Measurements from ENCODE around the gene CISD2.
A peak's percentile ranks its signal among the peaks of the same experiment; 100 is the strongest.
"Not testable (repeated sequence)": the region's sequence is repeated elsewhere in the genome, so short reads cannot be mapped to it uniquely, and the experiment has no call there.

CISD2 gene, protein sequence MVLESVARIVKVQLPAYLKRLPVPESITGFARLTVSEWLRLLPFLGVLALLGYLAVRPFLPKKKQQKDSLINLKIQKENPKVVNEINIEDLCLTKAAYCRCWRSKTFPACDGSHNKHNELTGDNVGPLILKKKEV

DNA sequence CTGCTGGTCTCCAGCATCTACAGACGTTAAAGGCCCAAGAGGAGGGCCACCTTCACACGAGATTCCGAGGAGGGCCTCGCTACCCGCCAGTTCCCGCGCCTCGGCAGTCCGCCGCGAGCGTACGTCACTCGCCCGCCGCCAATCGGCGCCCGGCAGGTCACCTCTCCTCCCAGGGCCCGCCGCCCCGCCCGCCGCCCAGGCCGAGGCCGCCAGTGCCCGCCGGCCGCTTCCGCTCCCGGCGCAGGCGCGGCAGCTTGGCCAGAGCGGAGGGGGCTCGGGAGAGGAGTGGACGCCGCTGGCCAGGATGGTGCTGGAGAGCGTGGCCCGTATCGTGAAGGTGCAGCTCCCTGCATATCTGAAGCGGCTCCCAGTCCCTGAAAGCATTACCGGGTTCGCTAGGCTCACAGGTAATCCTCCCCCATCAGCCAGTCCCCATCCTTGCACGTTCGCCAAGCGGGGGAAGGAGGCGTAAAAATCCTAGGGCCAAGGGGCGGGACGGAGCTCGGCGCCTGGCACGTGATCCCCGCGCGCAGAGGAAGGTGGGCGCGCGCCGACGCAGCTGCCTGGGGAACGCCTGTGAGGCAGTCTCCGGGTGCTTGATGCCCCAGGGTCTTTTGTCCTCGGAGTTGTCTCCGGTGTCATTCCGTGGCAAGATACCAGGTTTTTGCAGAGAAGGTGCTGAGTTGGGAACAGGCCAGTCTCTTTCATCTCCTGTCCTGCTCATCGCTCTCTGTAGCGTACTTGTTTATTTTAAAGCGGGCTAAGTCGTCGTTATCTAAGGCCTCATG lies at the start of gene CISD2:
Gene CISD2 (plus strand): TSS at position 212 of the 788 bp plus-strand sequence. CDS start 93 bp downstream, at position 305.
- DNase-seq (ENCODE audit: low read depth) = peak; percentile 85

DNA sequence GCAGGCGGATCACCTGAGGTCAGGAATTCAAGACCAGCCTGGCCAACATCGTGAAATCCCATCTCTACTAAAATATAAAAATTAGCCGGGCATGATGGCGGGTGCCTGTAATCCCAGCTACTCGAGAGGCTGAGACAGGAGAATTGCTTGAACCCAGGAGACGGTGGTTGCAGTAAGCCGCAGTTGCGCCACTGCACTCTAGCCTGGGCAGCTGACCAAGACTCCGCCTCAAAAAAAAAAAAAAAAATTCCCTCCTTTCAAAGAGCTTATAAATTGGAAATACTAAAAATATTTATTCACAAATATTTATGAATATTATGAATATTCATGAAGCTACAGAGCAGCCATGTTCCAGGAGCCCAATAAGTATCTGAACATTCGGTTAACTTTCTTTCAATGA lies 49.7 kb upstream of the CISD2 start:
- not testable (repeated sequence) for DNase-seq (ENCODE audit: low read depth)

- DNase-seq (ENCODE audit: low read depth) = no peak
These were observed 49.0 kb upstream of the CISD2 start for GRCh38 chr4:102819588-102820365.

DNA sequence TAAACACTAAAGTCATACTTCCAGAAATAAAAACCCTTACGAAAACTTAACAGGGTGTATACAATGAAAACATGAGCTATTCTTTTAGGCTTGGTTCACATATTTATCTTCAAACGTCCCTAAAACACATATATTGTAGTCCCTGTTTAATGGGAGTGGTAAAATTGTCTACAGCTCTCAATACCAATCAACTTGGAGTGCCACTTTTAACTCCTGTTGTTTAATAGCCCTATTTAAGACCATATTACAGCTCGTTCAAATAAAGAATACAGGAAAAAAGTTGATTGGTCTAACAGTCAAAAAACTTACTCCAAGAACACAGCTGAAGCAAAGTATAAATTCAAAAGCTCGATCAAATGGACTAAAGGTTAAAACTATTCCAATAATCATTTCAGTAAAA lies 45.3 kb upstream of the CISD2 start:
- DNase-seq (ENCODE audit: low read depth) = no peak

GRCh38 chr4:102823897-102824296 lies 44.9 kb upstream of the CISD2 start:
- DNase-seq (ENCODE audit: low read depth) = no peak

DNA sequence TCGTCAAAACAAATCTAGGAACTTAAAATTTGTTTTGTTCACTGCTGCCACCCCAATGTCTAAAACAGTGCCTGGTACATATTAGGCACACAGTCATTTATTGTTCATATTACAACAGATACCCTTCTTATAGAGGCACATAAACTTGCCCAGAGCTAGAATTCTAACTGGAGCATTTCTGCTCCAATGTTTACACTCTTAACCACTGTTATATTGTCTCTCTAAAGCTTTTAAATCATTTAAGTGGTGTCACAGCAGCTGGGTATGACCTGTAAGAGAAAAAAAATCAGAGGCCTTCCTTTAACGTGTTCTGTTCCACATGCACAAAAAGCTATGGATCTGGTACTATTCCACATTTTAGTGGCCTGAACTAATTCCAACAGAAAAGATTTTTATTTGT lies 44.4 kb upstream of the CISD2 start:
- no peak for DNase-seq (ENCODE audit: low read depth)

- DNase-seq (ENCODE audit: low read depth) = peak; percentile 53
These were observed 43.3 kb upstream of the CISD2 start for GRCh38 chr4:102825261-102826091.

GRCh38 chr4:102826105-102826889 lies 42.5 kb upstream of the CISD2 start:
- no peak for DNase-seq (ENCODE audit: low read depth)

- DNase-seq (ENCODE audit: low read depth) = peak; percentile 83
These were observed 41.7 kb upstream of the CISD2 start, which contains the start of gene UBE2D3 for GRCh38 chr4:102826890-102827673. Gene UBE2D3 (minus strand): TSS chr4:102827551. CDS start chr4:102826508, 1,043 bp downstream.

GRCh38 chr4:102827674-102828496 lies 40.9 kb upstream of the CISD2 start:
- peak; percentile 100 for DNase-seq (ENCODE audit: low read depth)

DNA sequence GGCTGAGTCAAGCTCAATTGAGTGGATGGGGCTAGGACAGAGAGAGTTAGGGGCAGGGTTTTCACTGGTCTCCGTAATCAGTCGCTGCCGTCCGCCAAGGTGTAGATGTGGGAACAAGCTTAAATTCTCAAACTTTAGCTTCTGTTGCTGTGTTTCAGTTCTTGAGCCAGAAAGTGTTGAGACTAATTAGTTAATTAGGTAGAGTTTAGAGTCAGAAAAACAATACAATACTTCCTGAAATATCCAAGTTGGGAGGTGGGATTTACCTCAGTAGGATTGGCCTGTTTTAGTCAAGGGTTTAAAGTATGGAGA lies 40.3 kb upstream of the CISD2 start:
- no peak for DNase-seq (ENCODE audit: low read depth)

- no peak for DNase-seq (ENCODE audit: low read depth)
These were observed 39.0 kb upstream of the CISD2 start for GRCh38 chr4:102829803-102830202.

- no peak for DNase-seq (ENCODE audit: low read depth)
These were observed 36.7 kb upstream of the CISD2 start for GRCh38 chr4:102832105-102832504.

- no peak for DNase-seq (ENCODE audit: low read depth)
These were observed 36.1 kb upstream of the CISD2 start for GRCh38 chr4:102832667-102833066.

DNA sequence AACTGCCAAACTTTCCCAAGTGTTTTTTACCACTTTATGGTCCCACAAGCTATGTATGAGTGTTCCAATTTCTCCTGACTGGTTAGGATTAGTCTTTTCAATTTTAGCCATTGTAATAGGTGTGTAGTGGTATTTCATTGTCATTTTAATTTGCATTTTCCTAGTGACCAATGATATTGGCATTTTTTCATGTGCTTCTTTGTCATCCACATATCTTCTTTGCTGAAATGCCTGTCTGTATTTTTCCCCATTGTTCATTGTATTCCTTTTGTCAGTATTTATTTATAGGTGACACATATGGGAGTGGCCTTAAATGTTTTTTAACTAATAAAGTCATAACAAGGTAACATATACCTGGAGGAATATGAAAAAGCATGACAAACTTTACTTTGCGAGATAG lies 32.2 kb upstream of the CISD2 start:
- DNase-seq (ENCODE audit: low read depth) = no peak

DNA sequence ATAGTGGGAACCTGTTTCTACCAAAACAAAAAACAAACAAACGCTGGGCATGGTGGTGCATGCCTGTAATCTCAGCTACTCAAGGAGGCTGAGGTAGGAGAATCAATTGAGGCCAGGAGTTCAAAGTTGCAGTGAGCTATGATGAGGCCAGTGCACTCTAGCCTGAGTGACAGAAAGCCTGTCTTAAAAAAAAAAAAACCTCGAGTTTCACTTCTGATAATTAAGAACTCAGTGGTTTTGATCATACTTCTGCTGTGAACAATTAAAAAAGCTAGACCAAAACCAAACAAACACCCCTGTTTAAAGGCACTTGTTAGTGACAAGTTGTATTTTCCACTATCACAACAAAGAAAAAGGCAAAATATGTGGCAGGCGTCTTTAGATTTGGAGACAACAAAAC lies 26.4 kb upstream of the CISD2 start:
- no peak for DNase-seq (ENCODE audit: low read depth)

DNA sequence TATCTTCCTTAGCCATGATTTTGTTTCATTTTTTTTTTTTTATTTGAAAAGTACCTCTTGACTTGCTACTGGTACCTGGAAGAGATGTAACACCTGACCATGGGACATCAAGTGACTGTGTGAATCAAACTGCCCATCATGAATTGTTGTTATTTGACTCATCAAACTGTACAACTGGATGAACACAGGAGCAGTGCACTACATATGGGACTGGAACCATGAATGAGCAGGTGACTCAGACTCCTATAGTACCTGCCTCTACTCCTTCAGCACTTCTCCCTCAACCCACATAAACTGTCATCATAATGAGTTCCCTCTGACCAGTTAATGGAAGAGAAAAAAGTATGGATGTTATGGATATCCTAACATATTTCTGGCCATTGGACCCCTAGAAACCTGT lies 25.5 kb upstream of the CISD2 start:
- no peak for DNase-seq (ENCODE audit: low read depth)

DNA sequence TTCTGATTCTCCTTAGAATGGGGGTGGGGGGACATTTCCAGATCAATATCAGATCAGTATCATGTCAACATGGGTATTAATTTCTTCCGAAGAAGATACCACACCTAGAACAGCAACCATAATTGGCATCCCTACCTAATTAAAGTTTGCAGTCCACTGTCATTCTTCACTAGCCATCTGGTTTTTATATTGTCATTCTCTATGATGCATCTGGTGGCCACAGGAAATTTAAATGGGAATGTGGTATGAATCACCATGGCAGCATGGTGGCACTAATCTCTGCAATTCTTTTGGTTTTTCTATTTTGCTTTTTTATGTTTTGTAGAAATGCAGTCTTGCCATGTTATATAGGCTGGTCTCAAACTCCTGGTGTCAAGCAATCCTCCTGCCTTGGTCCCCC lies 24.9 kb upstream of the CISD2 start:
- no peak for DNase-seq (ENCODE audit: low read depth)

GRCh38 chr4:102847687-102848086 lies 21.1 kb upstream of the CISD2 start:
- DNase-seq (ENCODE audit: low read depth) = no peak
